Liver (tissue), 9 donors: ENCODE data around the gene CTXN1. TPM values are rescaled to one million over a fixed set of nuclear protein-coding genes. Genes with fewer than 3 reads are reported as not detected.

Experiments
- DNase-seq: peaks from one replicate; pipeline ENCODE4 v3.0.0-alpha.2; 2017; ENCODE audit warnings: low spot score
- H3K27ac ChIP-seq, 2 donors: one replicate each; pipeline ENCODE4 v1.7.0; 2013; ENCODE audit warnings: inconsistent platforms in 2 of 2, low read length in 2 of 2, control low read depth in 1 of 2, low read depth in 1 of 2, mild to moderate bottlenecking in 1 of 2
- H3K27me3 ChIP-seq, 4 donors: one replicate each; pipeline versions ENCODE4 v1.6.1 to v1.7.0; 2013; ENCODE audit warnings: low read length in 3 of 4, inconsistent platforms in 1 of 4, mild to moderate bottlenecking in 1 of 4, moderate library complexity in 1 of 4; ENCODE audit not compliant: control insufficient read depth in 4 of 4, insufficient read depth in 4 of 4
- H3K36me3 ChIP-seq, 4 donors: one replicate each; pipeline versions ENCODE4 v1.6.1 to v1.7.0; 2013; ENCODE audit warnings: low read length in 3 of 4, mild to moderate bottlenecking in 3 of 4, low read depth in 1 of 4, moderate library complexity in 1 of 4; ENCODE audit not compliant: control insufficient read depth in 4 of 4, insufficient read depth in 3 of 4
- H3K4me1 ChIP-seq, 4 donors: one replicate each; pipeline versions ENCODE4 v1.6.1 to v1.7.0; 2013; ENCODE audit warnings: low read length in 3 of 4, mild to moderate bottlenecking in 3 of 4, moderate library complexity in 1 of 4; ENCODE audit not compliant: control insufficient read depth in 4 of 4, insufficient read depth in 4 of 4
- H3K4me3 ChIP-seq, 3 donors: one replicate each; pipeline versions ENCODE4 v1.6.1 to v1.7.0; 2013; ENCODE audit warnings: low read length in 3 of 3, control low read depth in 1 of 3, low read depth in 1 of 3, mild to moderate bottlenecking in 1 of 3
- H3K9ac ChIP-seq, 2 donors: one replicate each; pipeline ENCODE4 v1.7.0; 2013; ENCODE audit warnings: low read length in 2 of 2, mild to moderate bottlenecking in 2 of 2, moderate library complexity in 2 of 2, control low read depth in 1 of 2, low read depth in 1 of 2
- H3K9me3 ChIP-seq, 4 donors: one replicate each; pipeline versions ENCODE4 v1.6.1 to v1.7.0; 2013; ENCODE audit warnings: low read length in 3 of 4; ENCODE audit not compliant: control insufficient read depth in 4 of 4
- FOXA1 ChIP-seq: IDR thresholded peaks from 2 replicates; pipeline ENCODE4 v1.6.1; 2016; ENCODE audit warnings: antibody characterized with exemption
- HNF4A ChIP-seq, 2 donors: conservative IDR thresholded peaks; 2 replicates each; pipeline ENCODE4 v1.6.1; 2016; ENCODE audit warnings: antibody characterized with exemption in 2 of 2, mild to moderate bottlenecking in 2 of 2
- HNF4G ChIP-seq: IDR thresholded peaks from 2 replicates; pipeline ENCODE4 v1.6.1; 2016; ENCODE audit warnings: antibody characterized with exemption
- RXRA ChIP-seq, 2 donors: IDR thresholded peaks; 2 replicates each; pipeline ENCODE4 v1.6.1; 2017 to 2018; ENCODE audit warnings: antibody characterized with exemption in 2 of 2, mild to moderate bottlenecking in 1 of 2
- TAF1 ChIP-seq: conservative IDR thresholded peaks from 2 replicates; pipeline ENCODE4 v1.6.1; 2016; ENCODE audit warnings: antibody characterized with exemption, mild to moderate bottlenecking
- YY1 ChIP-seq: IDR thresholded peaks from 2 replicates; pipeline ENCODE4 v1.6.1; 2016; ENCODE audit warnings: antibody characterized with exemption, mild to moderate bottlenecking
- WGBS: extraction: QIAGEN DNeasy Blood & Tissue Kit; methylation state at CpG from one replicate; pipeline ENCODE4 v1.1.7; 2013; 5-methylcytosine and 5-hydroxymethylcytosine counted together
- polyA plus RNA-seq, 2 donors: library from polyadenylated mRNA; stranded (reverse) in 1 of 2; unstranded in 1 of 2; fragments of 200-250 nt in 1 of 2; fragments of >200 nt in 1 of 2; fragmentation: Nextera tagmentation in 1 of 2; extraction: Ambion mirVana in 1 of 2; gene quantifications; one replicate each; pipeline versions ENCODE4 v1.2.1 to v1.2.3, GENCODE V29; 2013 to 2015
- total RNA-seq, 2 donors: library from RNA; depleted of rRNA; stranded (reverse); fragments of >200 nt; gene quantifications; one replicate each; pipeline ENCODE4 v1.2.3, GENCODE V29; 2014
- TF ChIP-seq, protein P1 (sequence below): IDR thresholded peaks from 2 replicates; pipeline ENCODE4 v1.6.1; 2016; ENCODE audit warnings: antibody characterized with exemption
- TF ChIP-seq, protein P2 (sequence below): fragments of 150-350 bp; IDR thresholded peaks from 2 replicates; pipeline ENCODE4 v1.5.1; 2017; ENCODE audit warnings: improper control_type of control experiment, low read depth, low read length; ENCODE audit not compliant: missing input control
- donor health status: healthy.
- donor health status: healthy.
- donor health status: healthy.
- donor health status: healthy.
- donor health status: healthy.

The CTXN1 gene
- total and polyA plus RNA-seq, 4 donors, result 0.07 to 0.14 (median 0.08) TPM; not detected in 1

DNA sequence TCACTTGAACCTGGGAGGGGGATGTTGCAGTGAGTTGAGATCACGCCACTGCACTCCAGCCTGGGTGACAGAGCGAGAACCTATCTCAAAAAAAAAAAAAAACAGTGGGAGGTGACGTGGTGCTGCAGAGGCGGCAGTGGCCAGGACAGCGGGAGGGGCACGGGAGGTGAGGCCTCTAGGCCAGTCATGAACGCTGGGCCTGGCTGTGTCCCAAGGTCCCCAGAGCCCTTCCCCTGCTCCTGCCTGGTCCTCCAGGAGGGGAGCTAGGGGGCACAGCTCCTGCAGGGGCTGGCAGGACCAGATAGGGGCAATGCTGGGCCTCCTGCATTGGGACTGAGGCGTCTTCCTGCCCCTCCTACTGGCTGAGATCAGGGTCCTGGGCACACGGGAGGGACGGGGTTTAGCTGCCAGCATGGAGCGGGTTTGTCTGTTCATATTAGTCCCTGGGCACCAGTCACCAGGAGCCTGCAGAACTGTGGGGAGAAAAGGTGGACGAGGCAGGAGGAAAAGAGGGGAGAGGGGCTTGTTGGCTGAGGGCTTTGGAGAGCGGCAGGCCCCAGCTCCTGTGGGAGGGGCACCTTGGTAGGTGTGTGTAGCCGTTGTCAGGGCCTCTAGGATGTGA is 17.7 kb downstream of the CTXN1 start:
- 85% methylated on average over 14 of the region's 14 CpGs for WGBS
- Histone ChIP-seq H3K36me3 (peaks cover 0 to 27% (median 12%) of the 10 kb centered on the region in 4 donors), H3K4me1 (peaks cover 7 to 29% (median 13%) of the 10 kb centered on the region in 4 donors), H3K27me3 (no peaks in the 10 kb centered on the region), H3K9ac (no peak overlapping the region), H3K4me3 (no peak overlapping the region), H3K27ac (no peak overlapping the region), H3K9me3 (no peaks in the 10 kb centered on the region)
- DNase-seq, result no peak
- TF ChIP-seq YY1, result no peak

DNA sequence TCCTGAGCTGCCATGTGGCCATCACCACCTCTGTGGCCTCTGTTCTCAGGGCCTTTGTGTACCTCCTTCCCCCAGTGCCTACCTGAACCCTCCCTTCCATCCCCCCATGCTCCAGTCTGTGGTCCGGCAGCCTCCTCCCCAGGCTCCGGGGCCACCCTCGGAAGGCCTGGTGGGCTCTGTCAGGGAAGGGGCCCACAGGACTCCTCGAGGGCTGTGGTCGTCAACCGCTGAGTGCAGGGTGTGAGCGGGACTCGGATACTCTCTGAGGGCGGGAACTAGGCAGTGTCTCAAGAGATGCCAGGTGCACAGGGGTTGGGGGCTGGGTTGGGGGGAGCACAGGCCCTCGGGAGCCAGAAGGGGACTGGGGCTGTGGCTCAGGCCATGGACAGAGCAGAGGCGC is 18.4 kb downstream of the CTXN1 start:
- no peaks in the 10 kb centered on the region for H3K27me3 ChIP-seq
- H3K4me3 ChIP-seq, result no peak overlapping the region
- H3K9me3 ChIP-seq, result no peaks in the 10 kb centered on the region
- DNase-seq, result no peak
- H3K4me1 ChIP-seq, result peaks cover 8 to 32% (median 16%) of the 10 kb centered on the region in 4 donors
- no peak overlapping the region for H3K27ac ChIP-seq
- H3K9ac ChIP-seq, result no peak overlapping the region
- WGBS, result 94% methylated on average over 11 of the region's 11 CpGs
- TF ChIP-seq, protein P1, sequence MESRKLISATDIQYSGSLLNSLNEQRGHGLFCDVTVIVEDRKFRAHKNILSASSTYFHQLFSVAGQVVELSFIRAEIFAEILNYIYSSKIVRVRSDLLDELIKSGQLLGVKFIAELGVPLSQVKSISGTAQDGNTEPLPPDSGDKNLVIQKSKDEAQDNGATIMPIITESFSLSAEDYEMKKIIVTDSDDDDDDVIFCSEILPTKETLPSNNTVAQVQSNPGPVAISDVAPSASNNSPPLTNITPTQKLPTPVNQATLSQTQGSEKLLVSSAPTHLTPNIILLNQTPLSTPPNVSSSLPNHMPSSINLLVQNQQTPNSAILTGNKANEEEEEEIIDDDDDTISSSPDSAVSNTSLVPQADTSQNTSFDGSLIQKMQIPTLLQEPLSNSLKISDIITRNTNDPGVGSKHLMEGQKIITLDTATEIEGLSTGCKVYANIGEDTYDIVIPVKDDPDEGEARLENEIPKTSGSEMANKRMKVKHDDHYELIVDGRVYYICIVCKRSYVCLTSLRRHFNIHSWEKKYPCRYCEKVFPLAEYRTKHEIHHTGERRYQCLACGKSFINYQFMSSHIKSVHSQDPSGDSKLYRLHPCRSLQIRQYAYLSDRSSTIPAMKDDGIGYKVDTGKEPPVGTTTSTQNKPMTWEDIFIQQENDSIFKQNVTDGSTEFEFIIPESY, result no peak
- TF ChIP-seq FOXA1 (no peak), HNF4A (conservative IDR thresholded peaks at IDR 0.05) (no peak), HNF4G (no peak), RXRA (IDR thresholded peaks at IDR 0.05) (no peak)
- TF ChIP-seq, protein P2, sequence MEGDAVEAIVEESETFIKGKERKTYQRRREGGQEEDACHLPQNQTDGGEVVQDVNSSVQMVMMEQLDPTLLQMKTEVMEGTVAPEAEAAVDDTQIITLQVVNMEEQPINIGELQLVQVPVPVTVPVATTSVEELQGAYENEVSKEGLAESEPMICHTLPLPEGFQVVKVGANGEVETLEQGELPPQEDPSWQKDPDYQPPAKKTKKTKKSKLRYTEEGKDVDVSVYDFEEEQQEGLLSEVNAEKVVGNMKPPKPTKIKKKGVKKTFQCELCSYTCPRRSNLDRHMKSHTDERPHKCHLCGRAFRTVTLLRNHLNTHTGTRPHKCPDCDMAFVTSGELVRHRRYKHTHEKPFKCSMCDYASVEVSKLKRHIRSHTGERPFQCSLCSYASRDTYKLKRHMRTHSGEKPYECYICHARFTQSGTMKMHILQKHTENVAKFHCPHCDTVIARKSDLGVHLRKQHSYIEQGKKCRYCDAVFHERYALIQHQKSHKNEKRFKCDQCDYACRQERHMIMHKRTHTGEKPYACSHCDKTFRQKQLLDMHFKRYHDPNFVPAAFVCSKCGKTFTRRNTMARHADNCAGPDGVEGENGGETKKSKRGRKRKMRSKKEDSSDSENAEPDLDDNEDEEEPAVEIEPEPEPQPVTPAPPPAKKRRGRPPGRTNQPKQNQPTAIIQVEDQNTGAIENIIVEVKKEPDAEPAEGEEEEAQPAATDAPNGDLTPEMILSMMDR, result no peak
- peaks cover 0 to 24% (median 12%) of the 10 kb centered on the region in 4 donors for H3K36me3 ChIP-seq

DNA sequence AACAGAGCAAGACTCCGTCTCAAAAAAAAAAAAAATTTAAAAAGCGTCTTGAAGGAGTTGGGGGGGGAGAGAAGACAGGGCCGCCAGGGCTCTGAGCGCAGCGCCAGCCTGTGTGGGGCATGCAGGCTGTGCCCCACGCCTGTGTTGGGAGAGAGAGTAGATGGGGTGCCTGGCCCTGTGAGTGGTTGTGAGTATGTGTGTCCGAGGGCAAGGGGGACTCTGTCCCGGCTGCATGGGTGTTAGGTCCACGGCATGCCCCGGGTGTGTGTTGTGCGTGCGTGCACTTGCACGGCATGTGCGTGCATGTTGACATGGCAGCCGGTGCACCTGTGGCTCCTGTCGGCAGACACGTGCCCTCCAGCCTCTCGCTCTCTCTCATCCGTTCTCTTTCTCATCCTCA is 18.8 kb downstream of the CTXN1 start:
- TF ChIP-seq TAF1 (no peak), RXRA (IDR thresholded peaks at IDR 0.05) (no peak), YY1 (no peak)
- TF ChIP-seq, protein P2, result no peak
- Histone ChIP-seq H3K27ac (no peak overlapping the region), H3K9me3 (no peaks in the 10 kb centered on the region), H3K27me3 (no peaks in the 10 kb centered on the region), H3K9ac (no peak overlapping the region), H3K36me3 (peaks cover 0 to 22% (median 11%) of the 10 kb centered on the region in 4 donors), H3K4me1 (peaks cover 8 to 33% (median 17%) of the 10 kb centered on the region in 4 donors), H3K4me3 (no peak overlapping the region)
- DNase-seq, result no peak
- 95% methylated on average over 19 of the region's 19 CpGs for WGBS
